HCT116 (cell line): Measurements from ENCODE around the gene ZDHHC3. TPM values are rescaled to one million over a fixed set of nuclear protein-coding genes. Genes with fewer than 3 reads are reported as not detected.

Experiments
- ATAC-seq: fragments of 200-7000 bp; cut with Tn5 transposase; 2 replicates; pipeline ENCODE4 v1.9.1; 2020; ENCODE audit warnings: mild to moderate bottlenecking, moderate library complexity
- BruUV-seq: library from RNA; stranded (reverse); fragments of 400-500 nt; replicated peaks from 2 replicates; lab custom pipeline; 2021; lab: Mats Ljungman, UMichigan
- CTCF ChIA-PET: fragments of 300-600 bp; sonication (Branson Sonifier 250); formaldehyde crosslinking; loops from one replicate; lab custom pipeline; 2021; ENCODE audit warnings: antibody characterized with exemption; lab: Charles Lee
- POLR2A ChIA-PET: fragments of 300-600, 350-600 bp; sonication (Branson Sonifier 250); formaldehyde crosslinking; loops from one replicate; lab custom pipeline; 2021; ENCODE audit warnings: antibody characterized with exemption; lab: Charles Lee
- RAD21 ChIA-PET, 2 experiments: fragments of 300-600 bp; sonication (Branson Sonifier 250); formaldehyde crosslinking; loops; one replicate each; lab custom pipeline; 2023; ENCODE audit warnings: low total read pairs in 2 of 2; ENCODE audit not compliant: uncharacterized antibody in 2 of 2, unreplicated experiment in 2 of 2, low non-redundant PET in 1 of 2; lab: Charles Lee
- DNase-seq: peaks from one replicate; pipeline ENCODE4 v3.0.0-alpha.2; 2010; ENCODE audit warnings: low read depth, low spot score
- H2AFZ ChIP-seq: fragments of 200-600 bp; shearing (Covaris generic), sonication (generic); 2 replicates; pipeline ENCODE4 v1.6.1; 2017; ENCODE audit warnings: low read depth, mixed run types, mixed read lengths, antibody characterized with exemption, low read length; ENCODE audit not compliant: poor library complexity, severe bottlenecking
- H3K27ac ChIP-seq: 2 replicates; pipeline ENCODE4 v1.5.1; 2012; ENCODE audit warnings: low read depth, low read length
- H3K27me3 ChIP-seq: fragments of 200-600 bp; sonication (generic); 2 replicates; pipeline ENCODE4 v1.6.1; 2016; ENCODE audit warnings: mixed run types, low read length, mixed read lengths; ENCODE audit not compliant: insufficient read depth
- H3K36me3 ChIP-seq, 2 experiments: fragments of 200-500 bp in 1 of 2; fragments of 200-600 bp in 1 of 2; sonication (Bioruptor generic) in 1 of 2; sonication (generic) in 1 of 2; 2 replicates each; pipeline versions ENCODE4 v1.5.1 to v1.6.1; 2014 to 2016; ENCODE audit warnings: low read length in 2 of 2, inconsistent platforms in 1 of 2, mixed read lengths in 1 of 2, mixed run types in 1 of 2; ENCODE audit not compliant: insufficient read depth in 2 of 2, control insufficient read depth in 1 of 2
- H3K4me1 ChIP-seq, 2 experiments: fragments of 200-600 bp in 1 of 2; sonication (generic) in 1 of 2; 2 replicates each; pipeline versions ENCODE4 v1.5.1 to v1.6.1; 2012 to 2017; ENCODE audit warnings: low read length in 2 of 2, inconsistent platforms in 1 of 2, mild to moderate bottlenecking in 1 of 2, mixed read lengths in 1 of 2, mixed run types in 1 of 2, moderate library complexity in 1 of 2; ENCODE audit not compliant: insufficient read depth in 2 of 2, control insufficient read depth in 1 of 2
- H3K4me2 ChIP-seq: fragments of 200-600 bp; sonication (generic); 2 replicates; pipeline ENCODE4 v1.6.1; 2017; ENCODE audit warnings: mixed run types, low read length, mixed read lengths
- H3K4me3 ChIP-seq, 2 experiments: fragments of 200-600 bp in 1 of 2; sonication (generic) in 1 of 2; replicated peaks in 1 of 2; 2 replicates each; pipeline ENCODE4 v1.5.1; 2011 to 2016; ENCODE audit warnings: low read length in 2 of 2, control low read depth in 1 of 2, low read depth in 1 of 2, mild to moderate bottlenecking in 1 of 2, mixed read lengths in 1 of 2, mixed run types in 1 of 2
- H3K79me2 ChIP-seq: fragments of 200-600 bp; sonication (generic); 2 replicates; pipeline ENCODE4 v1.6.1; 2017; ENCODE audit warnings: mild to moderate bottlenecking, mixed run types, low read length, moderate library complexity, mixed read lengths; ENCODE audit not compliant: insufficient read depth
- H3K9ac ChIP-seq: fragments of 200-600 bp; sonication (generic); 2 replicates; pipeline ENCODE4 v1.6.1; 2016; ENCODE audit warnings: low read length, mixed read lengths
- H3K9me2 ChIP-seq: fragments of 200-600 bp; sonication (generic), shearing (Covaris generic); 2 replicates; pipeline ENCODE4 v1.6.1; 2017; ENCODE audit warnings: mixed run types, mild to moderate bottlenecking, moderate library complexity; ENCODE audit not compliant: insufficient read depth
- H3K9me3 ChIP-seq, 2 experiments: fragments of 200-500 bp in 1 of 2; fragments of 200-600 bp in 1 of 2; sonication (Bioruptor generic) in 1 of 2; sonication (generic) in 1 of 2; 2 replicates each; pipeline ENCODE4 v1.6.1; 2014 to 2017; ENCODE audit warnings: low read length in 2 of 2, mixed read lengths in 2 of 2, inconsistent platforms in 1 of 2, low read depth in 1 of 2, mild to moderate bottlenecking in 1 of 2, mixed run types in 1 of 2, moderate library complexity in 1 of 2; ENCODE audit not compliant: control insufficient read depth in 1 of 2, insufficient read depth in 1 of 2
- H4K20me1 ChIP-seq: fragments of 200-600 bp; sonication (generic), shearing (Covaris generic); 2 replicates; pipeline ENCODE4 v1.6.1; 2017; ENCODE audit warnings: mixed run types, mild to moderate bottlenecking, moderate library complexity; ENCODE audit not compliant: insufficient read depth
- CBX3 ChIP-seq: IDR thresholded peaks from 2 replicates; pipeline ENCODE4 v1.6.1; 2012; ENCODE audit warnings: low read depth
- ELF1 ChIP-seq: IDR thresholded peaks from 2 replicates; pipeline ENCODE4 v1.6.1; 2012; ENCODE audit warnings: low read depth, borderline replicate concordance
- EZH2 ChIP-seq: fragments of 200-600 bp; sonication (generic); IDR thresholded peaks from 2 replicates; pipeline ENCODE4 v1.6.1; 2017; ENCODE audit warnings: antibody characterized with exemption, mixed run types
- EZH2phosphoT487 ChIP-seq: fragments of 200-600 bp; IDR thresholded peaks from 2 replicates; pipeline ENCODE4 v1.6.1; 2018; ENCODE audit warnings: antibody characterized with exemption, borderline replicate concordance
- FOSL1 ChIP-seq: IDR thresholded peaks from 2 replicates; pipeline ENCODE4 v1.6.1; 2012; ENCODE audit warnings: low read depth
- JUND ChIP-seq: IDR thresholded peaks from 2 replicates; pipeline ENCODE4 v1.6.1; 2012
- MAX ChIP-seq: IDR thresholded peaks from 2 replicates; pipeline ENCODE4 v1.6.1; 2012
- REST ChIP-seq: IDR thresholded peaks from 2 replicates; pipeline ENCODE4 v1.6.1; 2012; ENCODE audit warnings: low read depth
- SIN3A ChIP-seq: IDR thresholded peaks from 2 replicates; pipeline ENCODE4 v1.6.1; 2012; ENCODE audit warnings: low read depth
- SP1 ChIP-seq: IDR thresholded peaks from 2 replicates; pipeline ENCODE4 v1.6.1; 2012; ENCODE audit warnings: low read depth
- SRF ChIP-seq: IDR thresholded peaks from 2 replicates; pipeline ENCODE4 v1.6.1; 2012; ENCODE audit warnings: low read depth
- ZBTB33 ChIP-seq: IDR thresholded peaks from 2 replicates; pipeline ENCODE4 v1.6.1; 2011; ENCODE audit warnings: mild to moderate bottlenecking, low read length, moderate library complexity; ENCODE audit not compliant: insufficient replicate concordance; ENCODE audit errors: extremely low read depth
- intact Hi-C: fragments of 100-400 bp; cut with micrococcal nuclease; formaldehyde crosslinking; loops from 2 replicates; pipeline ENCODE4 v1.10.0; 2022
- total RNA-seq: library from RNA; stranded (reverse); gene quantifications from one replicate; pipeline ENCODE4 v1.2.1, GENCODE V29; 2021; ENCODE audit not compliant: unreplicated experiment
- TF ChIP-seq, protein P1 (sequence below), 3 experiments: fragments of 200-600 bp in 1 of 3; sonication (generic) in 1 of 3; IDR thresholded peaks in 2 of 3; conservative IDR thresholded peaks in 1 of 3; 2 replicates each; pipeline ENCODE4 v1.5.1; 2012 to 2017; ENCODE audit warnings: low read depth in 2 of 3, low read length in 2 of 3, antibody characterized with exemption in 1 of 3, borderline replicate concordance in 1 of 3, control low read depth in 1 of 3, mild to moderate bottlenecking in 1 of 3, mixed read lengths in 1 of 3, mixed run types in 1 of 3, moderate library complexity in 1 of 3; ENCODE audit not compliant: insufficient read depth in 1 of 3

ZDHHC3 gene
- total RNA-seq, 1 experiment from 2014 or later = 61.1 TPM

- intact Hi-C loops = no loop called here
- Histone ChIP-seq H3K9ac (peak overlapping the region; percentile 59), H3K27me3 (no peaks in the 10 kb centered on the region), H3K4me1 (peaks cover 40 to 51% of the 10 kb centered on the region in 2 experiments), H3K4me2 (peak overlapping the region; percentile 83), H3K9me2 (no peaks in the 10 kb centered on the region), H3K9me3 (no peaks in the 10 kb centered on the region), H3K27ac (peak overlapping the region; percentile 54), H4K20me1 (no peaks in the 10 kb centered on the region), H3K79me2 (no peaks in the 10 kb centered on the region), H3K4me3 (peak overlapping the region in 1 of 2 experiments; percentile 16; a peak in 2 of 4 replicates), H3K36me3 (no peaks in the 10 kb centered on the region), H2AFZ (peak overlapping the region; percentile 64)
- ChIA-PET RAD21 (no interaction called here), CTCF (no interaction called here), POLR2A (no interaction called here)
- no TSS peak for BruUV-seq
- TF ChIP-seq FOSL1 (peak; percentile 67), EZH2phosphoT487 (no peak), ELF1 (no peak), CBX3 (peak; percentile 34; the same call in 1 of the 2 replicates), SRF (no peak), JUND (peak; percentile 57), EZH2 (no peak), ZBTB33 (no peak), SIN3A (no peak), REST (no peak), SP1 (peak; percentile 33; the same call in 1 of the 2 replicates), MAX (peak; percentile 64)
- TF ChIP-seq, protein P1, sequence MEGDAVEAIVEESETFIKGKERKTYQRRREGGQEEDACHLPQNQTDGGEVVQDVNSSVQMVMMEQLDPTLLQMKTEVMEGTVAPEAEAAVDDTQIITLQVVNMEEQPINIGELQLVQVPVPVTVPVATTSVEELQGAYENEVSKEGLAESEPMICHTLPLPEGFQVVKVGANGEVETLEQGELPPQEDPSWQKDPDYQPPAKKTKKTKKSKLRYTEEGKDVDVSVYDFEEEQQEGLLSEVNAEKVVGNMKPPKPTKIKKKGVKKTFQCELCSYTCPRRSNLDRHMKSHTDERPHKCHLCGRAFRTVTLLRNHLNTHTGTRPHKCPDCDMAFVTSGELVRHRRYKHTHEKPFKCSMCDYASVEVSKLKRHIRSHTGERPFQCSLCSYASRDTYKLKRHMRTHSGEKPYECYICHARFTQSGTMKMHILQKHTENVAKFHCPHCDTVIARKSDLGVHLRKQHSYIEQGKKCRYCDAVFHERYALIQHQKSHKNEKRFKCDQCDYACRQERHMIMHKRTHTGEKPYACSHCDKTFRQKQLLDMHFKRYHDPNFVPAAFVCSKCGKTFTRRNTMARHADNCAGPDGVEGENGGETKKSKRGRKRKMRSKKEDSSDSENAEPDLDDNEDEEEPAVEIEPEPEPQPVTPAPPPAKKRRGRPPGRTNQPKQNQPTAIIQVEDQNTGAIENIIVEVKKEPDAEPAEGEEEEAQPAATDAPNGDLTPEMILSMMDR (IDR thresholded peaks at IDR 0.05 in 2 of 3, conservative IDR thresholded peaks at IDR 0.05 in 1 of 3; ENCODE audit: borderline replicate concordance in 1 of 3, insufficient read depth in 1 of 3, low read depth in 2 of 3, low read length in 2 of 3) = no peak
- DNase-seq (peak; percentile 35), ATAC-seq (peak; percentile 48)
Measured at GRCh38 chr3:44883999-44884431, 92.0 kb downstream of the ZDHHC3 start.
